Renal cortex interstitium (tissue), 11 donors: ENCODE data around the gene DTD1. TPM values are rescaled to one million over a fixed set of nuclear protein-coding genes. Genes with fewer than 3 reads are reported as not detected.

ENCODE experiments used
- DNase-seq, 11 donors: peaks; one replicate each; pipeline ENCODE4 v3.0.0-alpha.2; 2013; ENCODE audit warnings: low read depth in 9 of 11, low spot score in 4 of 11; ENCODE audit errors: extremely low read depth in 1 of 11
- polyA plus RNA-seq, 3 donors: library from polyadenylated mRNA; unstranded; fragments of 120-200 nt; gene quantifications; one replicate each; pipeline ENCODE4 v1.2.1, GENCODE V29; 2013; ENCODE audit not compliant: insufficient read length in 3 of 3

DTD1 gene
- polyA plus RNA-seq, 3 donors: 29.8 to 35.8 (median 34.4) TPM

DNA sequence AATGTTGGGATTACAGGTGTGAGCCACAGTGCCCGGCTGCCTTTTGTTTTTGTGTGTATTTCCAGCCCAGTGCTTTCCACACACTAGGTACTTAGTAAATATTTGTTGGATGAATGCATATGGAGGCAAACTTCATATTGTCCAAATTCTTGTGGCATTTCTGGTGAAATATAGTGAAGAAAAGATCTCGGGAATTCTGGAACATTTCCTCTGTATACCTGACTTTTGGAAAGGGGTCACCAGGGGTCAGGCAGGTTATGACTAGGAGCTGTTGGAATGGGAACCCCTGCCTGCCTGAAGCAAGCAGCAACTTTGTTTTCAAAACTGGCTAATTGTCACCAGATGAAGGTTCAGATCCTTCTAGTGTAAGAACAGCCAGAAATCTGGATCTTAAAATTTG lies 213.7 kb downstream of the DTD1 start:
- DNase-seq: no peak

DNA sequence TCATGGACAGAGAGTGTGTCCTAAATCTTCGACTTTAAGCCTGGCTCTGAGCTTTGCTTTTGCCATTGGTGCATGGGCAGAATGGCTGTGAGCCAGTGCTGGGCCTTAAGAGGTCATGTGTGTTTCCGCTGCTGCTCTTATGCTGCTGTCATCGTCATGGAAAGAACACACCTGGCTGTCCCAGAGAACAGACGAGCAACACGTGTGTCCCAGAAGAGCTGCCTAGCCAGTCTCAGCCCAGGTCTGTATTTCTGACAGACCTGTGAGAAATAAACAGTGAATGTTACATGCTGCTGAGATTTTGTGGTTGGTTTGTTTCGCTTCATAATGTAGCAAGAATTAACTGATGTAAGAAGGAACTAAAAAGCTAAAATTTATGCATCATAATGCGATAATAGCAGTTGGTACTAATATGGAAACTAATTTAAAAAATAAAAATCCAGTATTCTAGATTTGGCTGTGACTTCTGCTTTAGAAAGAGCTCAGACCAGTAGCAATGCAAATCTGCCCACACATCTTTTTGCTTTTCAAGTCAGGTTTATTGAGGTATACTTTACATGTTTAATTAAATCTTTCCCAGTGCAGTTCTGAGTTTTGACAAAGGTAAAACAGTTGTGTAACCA lies 214.3 kb downstream of the DTD1 start:
- peak in 1 of 11 donors; percentile 13 for DNase-seq

DNA sequence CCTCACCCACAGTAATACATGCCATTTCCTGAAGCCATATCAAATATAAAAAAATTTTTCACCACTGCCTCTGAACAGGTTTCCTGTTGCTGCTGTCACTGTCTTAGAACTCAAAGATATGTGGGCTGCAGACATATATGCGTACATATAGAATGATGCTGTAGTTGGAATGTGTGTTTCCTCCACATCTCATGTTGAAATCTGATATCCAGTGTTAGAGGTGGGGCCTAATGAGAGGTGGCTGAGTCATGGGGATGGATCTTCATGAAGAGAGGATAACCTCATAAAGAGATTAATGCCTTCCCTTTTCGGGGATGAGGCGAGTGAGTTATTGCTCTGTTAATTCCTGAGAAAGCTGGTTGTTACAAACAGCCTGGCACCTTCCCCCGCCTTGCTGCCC lies 218.0 kb downstream of the DTD1 start:
- no peak for DNase-seq

DNA sequence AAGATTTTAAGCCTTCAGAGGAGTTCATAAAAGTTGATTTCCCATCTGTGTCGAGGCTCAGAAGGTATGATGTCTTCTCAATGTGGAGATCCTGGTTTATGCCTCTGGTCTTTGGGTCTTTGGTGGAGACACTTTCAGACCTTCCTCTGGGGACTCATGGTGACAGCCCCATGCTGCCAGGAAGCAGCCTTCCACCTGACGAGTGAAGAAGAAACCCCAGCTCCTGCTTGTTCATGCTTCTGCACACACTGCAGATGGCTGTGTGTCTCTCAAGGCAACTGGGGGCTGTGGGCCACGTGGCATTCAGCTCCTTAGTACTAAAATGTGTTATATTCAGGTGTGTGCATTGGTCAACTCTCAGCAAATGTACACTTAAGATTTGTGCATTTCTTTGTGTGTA lies 220.9 kb downstream of the DTD1 start:
- DNase-seq: no peak

DNA sequence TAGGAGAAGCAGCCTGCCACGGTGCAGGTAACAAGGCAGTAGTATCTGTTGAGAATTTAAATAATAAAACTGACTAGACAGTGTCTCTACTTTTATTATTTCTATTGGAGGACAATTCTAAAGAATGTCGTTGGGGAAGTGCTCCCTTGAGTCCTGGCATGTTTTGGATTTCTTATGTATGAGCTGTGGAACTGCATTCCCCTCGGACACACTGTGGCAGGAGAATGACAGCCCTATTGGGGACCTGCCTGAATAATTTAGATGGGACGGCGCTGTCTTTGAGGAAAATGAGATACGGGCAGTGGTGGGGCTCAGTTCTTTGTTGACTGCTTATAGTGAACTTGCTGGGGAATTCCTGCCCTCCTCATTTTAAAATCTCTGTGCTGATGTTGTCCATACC lies 223.3 kb downstream of the DTD1 start:
- DNase-seq: no peak

DNA sequence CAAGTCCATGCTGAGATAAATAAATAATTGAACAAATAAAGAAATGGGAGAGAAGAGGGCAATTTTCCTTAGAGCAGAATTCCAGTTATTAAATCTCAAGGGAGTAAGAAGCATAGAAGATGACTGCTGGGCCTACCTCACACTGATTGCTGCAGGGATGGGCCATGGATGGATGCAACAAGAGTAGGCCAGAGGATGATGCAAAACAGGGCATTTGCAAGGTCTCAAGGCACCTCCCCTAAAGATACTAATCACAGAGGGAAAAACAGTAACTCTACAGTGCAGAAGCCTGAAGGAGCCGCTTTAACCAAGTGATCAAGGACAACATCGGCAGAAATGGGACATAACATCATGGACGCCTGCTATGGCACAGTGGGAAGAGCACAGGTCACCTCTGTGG lies 224.1 kb downstream of the DTD1 start:
- DNase-seq: no peak

DNA sequence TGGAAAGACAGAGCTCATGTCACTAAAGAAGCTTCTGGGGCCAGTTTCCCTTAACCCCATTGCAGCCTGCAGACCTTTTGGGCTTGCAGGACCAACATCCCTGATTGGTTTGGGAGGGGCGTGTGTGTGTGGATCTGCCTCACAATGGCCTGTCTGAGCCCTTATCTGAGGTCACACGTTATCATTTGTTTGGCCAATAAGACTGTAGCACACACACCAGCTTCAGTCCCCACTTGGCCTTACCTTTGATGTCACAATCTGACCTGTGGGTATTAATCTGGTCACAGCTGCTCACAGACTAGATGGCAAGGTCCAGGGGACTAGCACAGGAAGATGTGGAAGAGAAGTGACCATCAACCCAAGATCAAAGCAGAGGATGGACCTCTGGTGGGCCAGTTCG lies 225.6 kb downstream of the DTD1 start, which contains the start of gene SCP2D1:
TSS of gene SCP2D1 (plus strand) at position 301 of the 400 bp plus-strand sequence. CDS start at position 334, 33 bp downstream.
- DNase-seq: no peak

DNA sequence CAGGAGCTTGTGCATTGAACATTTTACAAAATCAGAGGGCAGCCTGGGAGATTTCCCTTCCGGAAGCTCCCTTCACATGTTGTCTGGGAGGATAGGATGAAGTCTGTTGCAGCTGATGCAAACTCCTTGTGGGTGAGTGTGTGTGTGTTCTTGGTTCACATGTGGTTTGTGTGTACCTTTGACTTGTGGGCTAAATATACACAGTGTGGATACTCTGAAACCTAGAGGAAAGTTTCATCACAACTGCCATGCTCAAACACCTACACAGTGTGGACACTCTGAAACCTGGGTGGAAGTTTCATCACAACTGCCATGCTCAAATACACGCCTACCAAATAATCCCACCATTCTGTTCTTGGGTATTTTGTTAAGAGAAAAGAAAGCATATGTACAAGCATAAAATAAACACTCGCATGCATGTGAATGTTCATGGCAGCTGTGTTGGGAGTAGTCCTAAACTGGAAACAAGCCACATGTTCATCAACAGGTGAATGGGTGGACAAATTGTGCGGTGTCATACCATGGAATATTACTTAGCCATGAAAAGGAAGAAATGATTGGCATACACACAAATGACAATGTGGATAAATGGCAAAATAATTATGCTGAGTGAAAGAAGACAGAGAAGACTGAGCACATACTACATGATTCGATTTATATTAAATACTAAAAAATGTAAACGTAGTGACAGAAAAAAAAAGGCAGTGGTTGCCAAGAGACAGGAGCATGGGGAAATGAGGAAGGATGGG lies 227.5 kb downstream of the DTD1 start:
- DNase-seq: no peak

Other genes with a start within 250 kb of the DTD1 start
- 10 to 100 TPM in 1 of 3 donors, 1 to 10 TPM in 2; 7.2 to 10.3 (median 7.3) TPM for gene DZANK1, start 121.0 kb upstream of the DTD1 start, polyA plus RNA-seq
- gene POLR3F, start 120.7 kb upstream of the DTD1 start, polyA plus RNA-seq: 10 to 100 TPM; 17.3 to 20.6 (median 19.7) TPM
- 10 to 100 TPM; 27.1 to 34.9 (median 31.2) TPM for gene RBBP9, start 90.8 kb upstream of the DTD1 start, polyA plus RNA-seq
- gene SEC23B, start 80.1 kb upstream of the DTD1 start, polyA plus RNA-seq: 10 to 100 TPM; 61.8 to 66.9 (median 66.1) TPM
- 10 to 100 TPM; 78.5 to 86.7 (median 80.4) TPM for gene SMIM26, start 20.6 kb upstream of the DTD1 start, polyA plus RNA-seq
- not detected for gene SCP2D1, start 225.7 kb downstream of the DTD1 start, polyA plus RNA-seq